OCI-LY1 (cell line): Measurements from ENCODE around the gene MORN5.

Experiments
- CTCF ChIP-seq: fragments of 200-600 bp; sonication (generic), shearing (Covaris generic); IDR thresholded peaks from 2 replicates; pipeline ENCODE4 v1.5.1; 2017; ENCODE audit warnings: mild to moderate bottlenecking, antibody characterized with exemption, low read length, moderate library complexity, mixed read lengths
- EZH2 ChIP-seq: fragments of 200-600 bp; sonication (generic), shearing (Covaris generic); IDR thresholded peaks from 2 replicates; pipeline ENCODE4 v1.8.0; 2017; ENCODE audit warnings: borderline replicate concordance, mixed run types, mild to moderate bottlenecking, antibody characterized with exemption, low read length, moderate library complexity, mixed read lengths

- no peak for TF ChIP-seq CTCF
- no peak for TF ChIP-seq EZH2
These were observed 67.8 kb downstream of the MORN5 start for GRCh38 chr9:122227575-122227900.
